Caco-2 (cell line): ENCODE measurements around the gene FLAD1. TPM values are rescaled to one million over a fixed set of nuclear protein-coding genes. Genes with fewer than 3 reads are reported as not detected.
A peak's percentile ranks its signal among the peaks of the same experiment; 100 is the strongest.

Source experiments
- BruUV-seq: library from RNA; stranded (reverse); fragments of 400-500 nt; replicated peaks from 2 replicates; lab custom pipeline; 2021; lab: Mats Ljungman, UMichigan
- CTCF ChIA-PET: fragments of 300-600 bp; sonication (Branson Sonifier 250); formaldehyde crosslinking; loops from one replicate; lab custom pipeline; 2022; ENCODE audit warnings: antibody characterized with exemption; lab: Charles Lee
- POLR2A ChIA-PET: fragments of 300-600 bp; sonication (Branson Sonifier 250); formaldehyde crosslinking; loops from one replicate; lab custom pipeline; 2022; ENCODE audit warnings: antibody characterized with exemption; lab: Charles Lee
- DNase-seq, 2 experiments: peaks; one replicate each; pipeline versions ENCODE4 v3.0.0 to v3.0.0-alpha.2; 2020 to 2022
- H3K27me3 ChIP-seq: replicated peaks from 2 replicates; pipeline ENCODE4 v1.6.0; 2011; ENCODE audit warnings: low read length; ENCODE audit not compliant: control insufficient read depth, insufficient read depth
- H3K36me3 ChIP-seq: 2 replicates; pipeline ENCODE4 v1.5.1; 2011; ENCODE audit warnings: low read length; ENCODE audit not compliant: control insufficient read depth, insufficient read depth
- H3K4me1 ChIP-seq: fragments of 250-450 bp; sonication (Bioruptor Pico); 2 replicates; pipeline ENCODE4 v1.5.1; 2020; ENCODE audit warnings: mild to moderate bottlenecking
- H3K4me3 ChIP-seq: 2 replicates; pipeline ENCODE4 v1.5.1; 2011; ENCODE audit warnings: low read depth, mild to moderate bottlenecking, control low read depth, low read length
- H3K9me3 ChIP-seq: fragments of 250-450 bp; sonication (Bioruptor Pico); 2 replicates; pipeline ENCODE4 v1.5.1; 2020; ENCODE audit warnings: mild to moderate bottlenecking, moderate library complexity
- H3K27ac Mint-ChIP-seq: one replicate; pipeline ENCODE4 v1.8.0; 2022; ENCODE audit warnings: mixed read lengths; ENCODE audit not compliant: unreplicated experiment
- H3K27me3 Mint-ChIP-seq: one replicate; pipeline ENCODE4 v1.8.0; 2022; ENCODE audit warnings: mixed read lengths; ENCODE audit not compliant: insufficient read depth, unreplicated experiment
- H3K36me3 Mint-ChIP-seq: one replicate; pipeline ENCODE4 v1.8.0; 2022; ENCODE audit warnings: mild to moderate bottlenecking, mixed read lengths; ENCODE audit not compliant: insufficient read depth, unreplicated experiment
- H3K4me1 Mint-ChIP-seq: one replicate; pipeline ENCODE4 v1.8.0; 2022; ENCODE audit warnings: low read depth, mixed read lengths; ENCODE audit not compliant: unreplicated experiment
- H3K4me3 Mint-ChIP-seq: one replicate; pipeline ENCODE4 v1.8.0; 2022; ENCODE audit warnings: mild to moderate bottlenecking, moderate library complexity, mixed read lengths; ENCODE audit not compliant: unreplicated experiment
- H3K9me3 Mint-ChIP-seq: one replicate; pipeline ENCODE4 v1.8.0; 2022; ENCODE audit warnings: mixed read lengths; ENCODE audit not compliant: unreplicated experiment
- CTCF ChIP-seq, 2 experiments: fragments of 200-600 bp in 1 of 2; IDR thresholded peaks; 1 replicate in 1 of 2; 2 replicates in 1 of 2; pipeline versions ENCODE4 v1.5.1 to v1.8.0; 2011 to 2022; ENCODE audit warnings: antibody characterized with exemption in 1 of 2, control low read depth in 1 of 2, inconsistent platforms in 1 of 2, low read depth in 1 of 2, low read length in 1 of 2, mild to moderate bottlenecking in 1 of 2, moderate library complexity in 1 of 2; ENCODE audit not compliant: insufficient read depth in 1 of 2, severe bottlenecking in 1 of 2, unreplicated experiment in 1 of 2
- intact Hi-C: fragments of 100-400 bp; cut with micrococcal nuclease; formaldehyde crosslinking; loops from one replicate; pipeline ENCODE4 v1.10.0; 2022; ENCODE audit not compliant: unreplicated experiment
- total RNA-seq: library from RNA; stranded (reverse); gene quantifications from 2 replicates; pipeline ENCODE4 v1.2.3, GENCODE V29; 2022

The FLAD1 gene
- total RNA-seq, 1 experiment from 2014 or later, result 51.3 TPM

- peaks cover 37% of the 10 kb centered on the region for H3K36me3 Mint-ChIP-seq
- BruUV-seq, result no TSS peak
- peak overlapping the region; percentile 96 for H3K27ac Mint-ChIP-seq
- H3K4me1 ChIP-seq, result peaks cover 12% of the 10 kb centered on the region
- H3K9me3 ChIP-seq, result no peaks in the 10 kb centered on the region
- H3K4me3 Mint-ChIP-seq, result peak overlapping the region; percentile 96
- CTCF ChIA-PET, result interaction anchor here (0.6 to 2.1 kb wide), 10 partner anchors 16 to 967 kb away, joined by 3 to 26 read pairs (median 5); partner anchors contain the start of genes ADAM15, FLAD1, PBXIP1 and SHC1
- TF ChIP-seq CTCF (IDR thresholded peaks at IDR 0.05; ENCODE audit: insufficient read depth in 1 of 2, low read depth in 1 of 2, low read length in 1 of 2, severe bottlenecking in 1 of 2, unreplicated experiment in 1 of 2), result no peak
- H3K36me3 ChIP-seq, result peaks cover 1% of the 10 kb centered on the region
- H3K9me3 Mint-ChIP-seq, result no peaks in the 10 kb centered on the region
- POLR2A ChIA-PET, result interaction anchor here (0.5 to 2.1 kb wide), 6 partner anchors 25 to 817 kb away, joined by 3 to 75 read pairs (median 8); partner anchors contain the start of genes PYGO2 and SHC1
- intact Hi-C loops, result loop anchor here (1.0 to 5.0 kb wide), 5 partner anchors 17 to 442 kb away; partner anchors contain the start of genes EFNA1, FLAD1, PYGO2 and UBE2Q1
- H3K4me1 Mint-ChIP-seq, result peaks cover 26% of the 10 kb centered on the region
- H3K27me3 Mint-ChIP-seq, result no peaks in the 10 kb centered on the region
- peak overlapping the region; percentile 92 for H3K4me3 ChIP-seq
- no peaks in the 10 kb centered on the region for H3K27me3 ChIP-seq
- DNase-seq, result no peak
Measured at GRCh38 chr1:155000411-155000725, 17.2 kb downstream of the FLAD1 start.

GRCh38 chr1:155000726-155001424 lies 17.7 kb downstream of the FLAD1 start:
- intact Hi-C loops, result loop anchor here (1.0 to 5.0 kb wide), 5 partner anchors 18 to 442 kb away; partner anchors contain the start of genes EFNA1, FLAD1, PYGO2 and UBE2Q1
- no TSS peak for BruUV-seq
- Histone ChIP-seq H3K36me3 (peaks cover 1% of the 10 kb centered on the region), H3K9me3 (no peaks in the 10 kb centered on the region), H3K27me3 (no peaks in the 10 kb centered on the region), H3K4me3 (peak overlapping the region; percentile 92), H3K4me1 (peaks cover 15% of the 10 kb centered on the region)
- peak in 1 of 2 experiments; percentile 24 for TF ChIP-seq CTCF (IDR thresholded peaks at IDR 0.05; ENCODE audit: insufficient read depth in 1 of 2, low read depth in 1 of 2, low read length in 1 of 2, severe bottlenecking in 1 of 2, unreplicated experiment in 1 of 2)
- ChIA-PET CTCF (interaction anchor here (1.0 to 2.1 kb wide), 3 partner anchors 16 to 50 kb away, joined by 3 to 7 read pairs (median 5); partner anchors contain the start of gene ADAM15), POLR2A (interaction anchor here (0.5 to 2.1 kb wide), 5 partner anchors 18 to 64 kb away, joined by 3 to 75 read pairs (median 3); partner anchors contain the start of genes FLAD1, PMVK and SHC1)
- Mint-ChIP-seq H3K27me3 (no peaks in the 10 kb centered on the region), H3K27ac (peak overlapping the region; percentile 96), H3K4me3 (peak overlapping the region; percentile 96), H3K4me1 (peaks cover 22% of the 10 kb centered on the region), H3K9me3 (no peaks in the 10 kb centered on the region), H3K36me3 (peaks cover 37% of the 10 kb centered on the region)
- peak; percentile 99 to 100 for DNase-seq

DNA sequence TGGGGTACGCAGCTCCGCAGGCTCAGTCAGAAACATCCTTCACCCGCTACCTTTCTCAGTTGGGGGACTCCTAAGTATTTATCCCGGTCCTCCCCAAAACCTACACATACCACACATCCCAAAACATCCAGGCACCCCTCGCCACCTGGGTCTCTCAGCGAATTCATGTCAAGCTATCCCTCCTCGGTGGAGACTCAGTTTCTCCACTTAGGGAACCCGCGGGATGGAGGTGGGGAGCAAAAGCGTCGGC lies 18.2 kb downstream of the FLAD1 start:
- Mint-ChIP-seq H3K9me3 (no peaks in the 10 kb centered on the region), H3K4me1 (peaks cover 25% of the 10 kb centered on the region), H3K27ac (peak overlapping the region; percentile 96), H3K36me3 (peaks cover 38% of the 10 kb centered on the region), H3K27me3 (no peaks in the 10 kb centered on the region), H3K4me3 (peak overlapping the region; percentile 96)
- H3K4me1 ChIP-seq, result peaks cover 19% of the 10 kb centered on the region
- ChIA-PET POLR2A (interaction anchor here (0.6 to 0.9 kb wide), 3 partner anchors 18 to 65 kb away, joined by 3 to 4 read pairs (median 3); partner anchors contain the start of genes FLAD1 and PMVK), CTCF (interaction anchor here (1.0 kb wide), 2 partner anchors 15 to 28 kb away, joined by 3 to 5 read pairs; no protein-coding TSS in a partner anchor)
- intact Hi-C loops, result loop anchor here (2.0 to 5.0 kb wide), 3 partner anchors 81 to 443 kb away; partner anchors contain the start of genes EFNA1 and UBE2Q1
- BruUV-seq, result TSS peak; percentile 2
- H3K36me3 ChIP-seq, result peaks cover 4% of the 10 kb centered on the region
- no peaks in the 10 kb centered on the region for H3K9me3 ChIP-seq
- no peaks in the 10 kb centered on the region for H3K27me3 ChIP-seq
- H3K4me3 ChIP-seq, result peak overlapping the region; percentile 92
- no peak for TF ChIP-seq CTCF (IDR thresholded peaks at IDR 0.05; ENCODE audit: insufficient read depth in 1 of 2, low read depth in 1 of 2, low read length in 1 of 2, severe bottlenecking in 1 of 2, unreplicated experiment in 1 of 2)
- no peak for DNase-seq
